SH-SY5Y (cell line): ENCODE data around the gene ITGA7.

ENCODE experiments used
- GATA2 ChIP-seq: IDR thresholded peaks from 2 replicates; pipeline ENCODE4 v1.6.1; 2011; ENCODE audit warnings: mild to moderate bottlenecking, low read depth, low read length
- GATA3 ChIP-seq: IDR thresholded peaks from 2 replicates; pipeline ENCODE4 v1.6.1; 2011; ENCODE audit warnings: low read depth, mild to moderate bottlenecking, low read length, moderate library complexity

GRCh38 chr12:55739025-55739378 lies 31.3 kb upstream of the ITGA7 start:
- TF ChIP-seq GATA3 (no peak), GATA2 (no peak)
